GM18519 (cell line): ENCODE measurements around the gene CTCFL.

ENCODE experiments used
- ATAC-seq: cut with Tn5 transposase; IDR thresholded peaks from one replicate; pipeline ENCODE4 v1.9.1; 2021; ENCODE audit warnings: mild to moderate bottlenecking, moderate library complexity; ENCODE audit not compliant: unreplicated experiment, low FRiP score

The CTCFL gene

GRCh38 chr20:57524511-57525176 lies at the start of gene CTCFL:
TSS of gene CTCFL (minus strand) at chr20:57525140. CDS start at chr20:57524205, 935 bp downstream.
- no peak for ATAC-seq

- no peak for ATAC-seq
Observed at GRCh38 chr20:57573894-57574293, 49.0 kb upstream of the CTCFL start.

GRCh38 chr20:57573242-57573641 lies 48.3 kb upstream of the CTCFL start:
- no peak for ATAC-seq

GRCh38 chr20:57571782-57572416 lies 47.0 kb upstream of the CTCFL start:
- no peak for ATAC-seq

- no peak for ATAC-seq
Observed at GRCh38 chr20:57570920-57571319, 46.0 kb upstream of the CTCFL start.

- ATAC-seq: no peak
Observed at GRCh38 chr20:57570145-57570850, 45.4 kb upstream of the CTCFL start.

GRCh38 chr20:57568960-57569359 lies 44.0 kb upstream of the CTCFL start:
- ATAC-seq: no peak

GRCh38 chr20:57568088-57568896 lies 43.4 kb upstream of the CTCFL start:
- no peak for ATAC-seq

- no peak for ATAC-seq
Observed at GRCh38 chr20:57567471-57568079, 42.6 kb upstream of the CTCFL start.

- no peak for ATAC-seq
Observed at GRCh38 chr20:57566803-57567459, 42.0 kb upstream of the CTCFL start.

- ATAC-seq: no peak
Observed at GRCh38 chr20:57566399-57566798, 41.5 kb upstream of the CTCFL start.

- ATAC-seq: no peak
Observed at GRCh38 chr20:57564951-57565642, 40.2 kb upstream of the CTCFL start.

- ATAC-seq: no peak
Observed at GRCh38 chr20:57564180-57564802, 39.4 kb upstream of the CTCFL start.

- ATAC-seq: no peak
Observed at GRCh38 chr20:57563522-57563921, 38.6 kb upstream of the CTCFL start.

- no peak for ATAC-seq
Observed at GRCh38 chr20:57562541-57563465, 37.9 kb upstream of the CTCFL start.

GRCh38 chr20:57561356-57562279 lies 36.7 kb upstream of the CTCFL start:
- no peak for ATAC-seq
